ENCODE measurements around the gene C3.
"Not testable (repeated sequence)": the region's sequence is repeated elsewhere in the genome, so short reads cannot be mapped to it uniquely, and the experiment has no call there.

The C3 gene

GRCh38 chr19:6710273-6711077, 10.0 kb downstream of the C3 start:
- Histone ChIP-seq H3K27me3 (ENCODE audit: insufficient read depth, low read length) (peaks cover 38% of the 10 kb centered on the region), H3K36me3 (ENCODE audit: insufficient read depth, low read length) (no peaks in the 10 kb centered on the region), H2AFZ (ENCODE audit: low read depth, low read length) (no peak overlapping the region), H3K4me1 (ENCODE audit: insufficient read depth, low read length) (no peaks in the 10 kb centered on the region), H3K9me3 (ENCODE audit: low read length) (peaks cover 3% of the 10 kb centered on the region), H3K4me3 (ENCODE audit: low read length) (no peak overlapping the region)

DNA sequence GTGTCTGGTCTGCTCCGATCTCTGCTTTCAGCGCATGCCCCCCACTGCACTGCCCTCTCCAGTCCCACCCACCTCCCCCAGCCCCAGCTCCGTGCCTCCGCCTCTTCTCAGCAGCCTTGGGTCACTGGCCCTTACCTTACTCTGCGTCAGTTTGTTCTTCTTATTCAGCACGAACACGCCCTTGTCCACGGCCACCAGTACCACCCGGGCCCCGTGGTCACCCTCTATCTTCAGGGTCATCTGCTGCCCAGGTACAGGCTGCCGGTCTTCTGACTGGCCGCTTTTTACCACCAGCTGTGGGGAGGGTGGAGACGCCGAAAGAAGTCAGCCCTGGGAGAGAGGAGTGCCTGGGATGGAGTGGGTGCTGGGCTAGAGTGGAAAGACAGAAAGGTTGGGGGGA, 10.9 kb downstream of the C3 start:
- Histone ChIP-seq H3K4me3 (ENCODE audit: low read length) (no peak overlapping the region), H3K36me3 (ENCODE audit: insufficient read depth, low read length) (no peaks in the 10 kb centered on the region), H2AFZ (ENCODE audit: low read depth, low read length) (no peak overlapping the region), H3K4me1 (ENCODE audit: insufficient read depth, low read length) (no peaks in the 10 kb centered on the region), H3K27me3 (ENCODE audit: insufficient read depth, low read length) (peaks cover 38% of the 10 kb centered on the region), H3K9me3 (ENCODE audit: low read length) (peaks cover 3% of the 10 kb centered on the region)

- H3K4me1 ChIP-seq (ENCODE audit: insufficient read depth, low read length); H3K4me3 ChIP-seq (ENCODE audit: low read length); H3K9me3 ChIP-seq (ENCODE audit: low read length); H3K36me3 ChIP-seq (ENCODE audit: insufficient read depth, low read length); H2AFZ ChIP-seq (ENCODE audit: low read depth, low read length): not testable (repeated sequence)
- peaks cover 38% of the 10 kb centered on the region for H3K27me3 ChIP-seq (ENCODE audit: insufficient read depth, low read length)
Observed at GRCh38 chr19:6708913-6709312, 11.5 kb downstream of the C3 start.

DNA sequence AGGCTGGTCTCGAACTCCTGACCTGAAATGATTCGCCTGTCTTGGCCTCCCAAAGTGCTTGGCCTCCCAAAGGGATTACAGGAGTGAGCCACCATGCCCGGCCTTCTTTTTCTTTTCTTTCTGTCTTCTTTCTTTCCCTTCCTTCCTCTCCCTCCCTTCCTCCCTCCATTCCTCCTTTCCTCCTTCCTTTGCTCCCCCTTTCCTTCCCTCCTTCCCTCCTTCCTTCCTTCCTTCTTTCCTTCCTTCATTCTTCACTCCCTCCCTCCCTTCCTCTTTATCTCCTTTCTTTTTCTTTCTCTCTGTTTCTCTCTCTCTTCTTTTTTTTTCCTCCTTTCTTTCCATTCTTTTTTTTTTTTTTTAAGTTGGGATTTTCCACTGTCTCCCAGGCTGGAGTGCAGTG, 12.1 kb downstream of the C3 start:
- no peaks in the 10 kb centered on the region for H3K36me3 ChIP-seq (ENCODE audit: insufficient read depth, low read length)

GRCh38 chr19:6707658-6708018, 12.8 kb downstream of the C3 start:
- Histone ChIP-seq H3K4me1 (ENCODE audit: insufficient read depth, low read length) (no peaks in the 10 kb centered on the region), H3K36me3 (ENCODE audit: insufficient read depth, low read length) (no peaks in the 10 kb centered on the region), H3K9me3 (ENCODE audit: low read length) (no peaks in the 10 kb centered on the region), H2AFZ (ENCODE audit: low read depth, low read length) (no peak overlapping the region), H3K4me3 (ENCODE audit: low read length) (no peak overlapping the region), H3K27me3 (ENCODE audit: insufficient read depth, low read length) (peaks cover 38% of the 10 kb centered on the region)

More for the DNA sequence above, 12.1 kb downstream of the C3 start:
- Histone ChIP-seq H3K9me3 (ENCODE audit: low read length) (peaks cover 3% of the 10 kb centered on the region), H3K4me3 (ENCODE audit: low read length) (no peak overlapping the region), H3K27me3 (ENCODE audit: insufficient read depth, low read length) (peaks cover 38% of the 10 kb centered on the region), H2AFZ (ENCODE audit: low read depth, low read length) (no peak overlapping the region), H3K4me1 (ENCODE audit: insufficient read depth, low read length) (no peaks in the 10 kb centered on the region)

DNA sequence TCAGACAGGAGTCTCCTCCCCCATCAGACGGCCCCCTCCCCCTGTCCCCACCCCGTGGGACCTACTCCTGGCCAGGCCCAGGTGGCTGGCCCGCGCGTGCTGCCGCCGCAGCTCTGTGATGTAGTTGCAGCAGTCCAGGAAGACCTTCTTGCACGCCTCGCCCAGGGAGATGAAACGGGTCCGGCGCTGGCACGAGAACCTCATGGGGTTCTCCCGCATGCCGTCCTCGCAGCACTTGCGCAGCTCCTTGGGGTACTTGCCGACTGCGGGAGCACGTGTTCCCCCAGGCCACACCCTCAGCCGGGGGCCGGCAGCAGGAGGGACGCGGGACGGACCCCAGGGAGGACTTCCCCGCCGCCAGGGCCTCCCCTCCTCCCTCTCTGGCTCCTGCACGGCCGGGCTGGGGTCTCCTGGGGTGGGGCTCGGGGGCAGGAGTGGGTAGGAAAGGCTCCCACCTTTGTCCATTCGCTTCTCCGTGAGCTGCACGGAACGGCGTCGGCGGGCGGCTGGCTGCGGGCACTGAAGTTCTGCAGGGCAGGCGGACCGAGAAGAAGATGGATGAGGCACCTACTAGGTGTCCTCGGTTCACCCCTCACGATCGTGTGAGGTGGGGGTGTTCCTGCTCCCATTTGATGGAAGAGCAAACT, 13.3 kb downstream of the C3 start:
- Histone ChIP-seq H3K4me3 (ENCODE audit: low read length) (no peak overlapping the region), H3K36me3 (ENCODE audit: insufficient read depth, low read length) (no peaks in the 10 kb centered on the region)

DNA sequence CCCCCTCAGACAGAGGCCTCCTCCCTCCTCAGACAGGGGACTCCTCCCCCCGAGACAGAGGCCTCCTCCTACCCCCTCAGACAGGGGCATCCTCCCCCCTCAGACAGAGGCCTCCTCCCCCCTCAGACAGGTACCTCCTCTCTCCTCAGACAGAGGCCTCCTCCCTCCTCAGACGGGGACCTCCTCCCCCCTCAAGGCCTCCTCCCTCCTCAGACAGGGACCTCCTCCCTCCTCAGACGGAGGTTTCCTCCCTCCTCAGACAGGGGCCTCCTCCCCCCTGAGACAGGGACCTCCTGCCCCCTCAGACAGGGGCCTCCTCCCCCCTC, 13.9 kb downstream of the C3 start:
- no peak overlapping the region for H3K4me3 ChIP-seq (ENCODE audit: low read length)
- H2AFZ ChIP-seq (ENCODE audit: low read depth, low read length) = no peak overlapping the region
- H3K4me1 ChIP-seq (ENCODE audit: insufficient read depth, low read length) = no peaks in the 10 kb centered on the region
- H3K9me3 ChIP-seq (ENCODE audit: low read length) = no peaks in the 10 kb centered on the region
- H3K36me3 ChIP-seq (ENCODE audit: insufficient read depth, low read length) = no peaks in the 10 kb centered on the region
- H3K27me3 ChIP-seq (ENCODE audit: insufficient read depth, low read length) = peaks cover 29% of the 10 kb centered on the region

More for the DNA sequence above, 13.3 kb downstream of the C3 start:
- no peak overlapping the region for H2AFZ ChIP-seq (ENCODE audit: low read depth, low read length)
- H3K4me1 ChIP-seq (ENCODE audit: insufficient read depth, low read length) = no peaks in the 10 kb centered on the region
- no peaks in the 10 kb centered on the region for H3K9me3 ChIP-seq (ENCODE audit: low read length)
- H3K27me3 ChIP-seq (ENCODE audit: insufficient read depth, low read length) = peaks cover 33% of the 10 kb centered on the region

DNA sequence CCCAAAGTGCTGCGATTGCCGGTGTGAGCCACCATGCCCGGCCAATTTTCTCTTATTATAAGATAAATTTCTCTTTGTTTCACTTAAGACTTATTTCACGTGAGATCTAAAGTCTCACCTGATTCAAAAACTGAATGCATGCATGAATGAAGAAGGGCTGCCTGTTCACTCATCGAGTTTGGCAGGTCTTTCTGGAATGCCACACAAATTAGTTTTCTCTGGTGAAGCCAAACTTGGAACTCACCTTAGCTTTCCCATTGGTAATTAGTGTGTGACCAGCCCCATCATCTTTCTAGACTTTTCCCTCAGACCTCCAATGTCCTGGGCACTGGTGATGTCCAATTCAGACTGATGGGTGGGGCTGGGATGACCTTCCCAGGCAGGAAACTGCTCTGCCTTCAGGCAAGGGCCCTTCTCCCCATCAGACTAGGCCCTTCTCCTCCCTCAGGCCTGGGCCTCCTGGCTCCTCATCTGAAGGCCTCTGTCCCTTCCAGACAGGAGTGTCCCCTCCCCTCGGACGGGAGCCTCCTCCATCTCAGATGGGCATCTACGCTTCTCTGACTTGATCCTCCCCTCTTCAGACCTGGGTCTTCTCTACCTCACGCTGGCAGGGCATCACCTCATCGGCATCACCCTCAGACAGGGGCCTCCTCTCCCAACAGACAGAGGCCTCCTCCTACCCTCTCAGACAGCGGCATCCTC, 14.4 kb downstream of the C3 start:
- peaks cover 24% of the 10 kb centered on the region for H3K27me3 ChIP-seq (ENCODE audit: insufficient read depth, low read length)
- no peaks in the 10 kb centered on the region for H3K9me3 ChIP-seq (ENCODE audit: low read length)
- no peak overlapping the region for H3K4me3 ChIP-seq (ENCODE audit: low read length)
- no peaks in the 10 kb centered on the region for H3K4me1 ChIP-seq (ENCODE audit: insufficient read depth, low read length)
- H2AFZ ChIP-seq (ENCODE audit: low read depth, low read length) = no peak overlapping the region
- H3K36me3 ChIP-seq (ENCODE audit: insufficient read depth, low read length) = no peaks in the 10 kb centered on the region

DNA sequence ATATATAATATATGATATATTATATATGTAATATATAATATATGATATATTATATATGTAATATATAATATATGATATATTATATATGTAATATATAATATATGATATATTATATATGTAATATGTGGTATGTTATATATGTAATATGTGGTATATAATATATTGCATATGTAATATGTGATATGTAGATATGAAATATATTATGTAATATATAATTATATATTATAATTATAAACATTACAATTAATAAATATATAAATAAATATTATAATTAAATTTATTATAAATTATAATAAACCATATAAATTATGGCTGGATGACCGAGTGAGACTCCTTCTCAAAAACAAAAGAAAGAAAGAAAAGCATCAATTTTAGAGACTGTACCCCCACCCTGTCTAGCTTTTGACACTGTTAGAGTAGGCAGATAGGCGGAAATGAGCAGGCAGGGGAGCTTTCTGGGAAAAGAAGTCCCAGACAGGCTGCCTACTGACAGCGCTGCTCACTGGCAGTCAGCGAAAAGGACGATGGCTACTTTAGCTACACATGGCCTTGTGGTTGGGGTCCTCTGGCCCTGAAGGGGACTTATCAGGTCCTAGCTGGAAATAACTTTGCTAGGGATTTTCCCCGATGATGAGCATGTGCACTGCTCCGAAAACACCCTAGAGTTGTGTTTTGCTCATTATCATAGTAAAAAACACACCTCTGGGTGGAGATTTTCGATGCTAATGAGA, 19.7 kb downstream of the C3 start:
- Histone ChIP-seq H3K4me1 (ENCODE audit: insufficient read depth, low read length) (no peaks in the 10 kb centered on the region), H3K36me3 (ENCODE audit: insufficient read depth, low read length) (no peaks in the 10 kb centered on the region), H3K27me3 (ENCODE audit: insufficient read depth, low read length) (no peaks in the 10 kb centered on the region), H3K9me3 (ENCODE audit: low read length) (no peaks in the 10 kb centered on the region), H2AFZ (ENCODE audit: low read depth, low read length) (no peak overlapping the region), H3K4me3 (ENCODE audit: low read length) (no peak overlapping the region)

DNA sequence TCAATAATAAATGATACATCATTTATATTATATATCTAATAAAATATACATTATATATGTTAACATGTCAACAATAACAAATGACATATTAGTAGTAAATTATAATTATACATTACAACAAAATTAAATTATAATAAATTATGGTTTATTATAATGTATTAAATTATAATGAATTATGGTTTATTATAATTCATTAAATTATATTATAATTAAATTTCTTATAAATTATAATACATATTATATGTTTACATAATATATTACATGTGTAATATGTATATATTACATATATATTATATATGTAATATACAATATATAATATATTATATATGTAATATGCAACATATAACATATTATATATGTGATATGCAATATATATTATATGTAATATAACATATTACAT, 20.5 kb downstream of the C3 start:
- no peaks in the 10 kb centered on the region for H3K9me3 ChIP-seq (ENCODE audit: low read length)
- no peaks in the 10 kb centered on the region for H3K4me1 ChIP-seq (ENCODE audit: insufficient read depth, low read length)
- no peaks in the 10 kb centered on the region for H3K27me3 ChIP-seq (ENCODE audit: insufficient read depth, low read length)
- H3K4me3 ChIP-seq (ENCODE audit: low read length) = no peak overlapping the region
- H3K36me3 ChIP-seq (ENCODE audit: insufficient read depth, low read length) = no peaks in the 10 kb centered on the region
- no peak overlapping the region for H2AFZ ChIP-seq (ENCODE audit: low read depth, low read length)

DNA sequence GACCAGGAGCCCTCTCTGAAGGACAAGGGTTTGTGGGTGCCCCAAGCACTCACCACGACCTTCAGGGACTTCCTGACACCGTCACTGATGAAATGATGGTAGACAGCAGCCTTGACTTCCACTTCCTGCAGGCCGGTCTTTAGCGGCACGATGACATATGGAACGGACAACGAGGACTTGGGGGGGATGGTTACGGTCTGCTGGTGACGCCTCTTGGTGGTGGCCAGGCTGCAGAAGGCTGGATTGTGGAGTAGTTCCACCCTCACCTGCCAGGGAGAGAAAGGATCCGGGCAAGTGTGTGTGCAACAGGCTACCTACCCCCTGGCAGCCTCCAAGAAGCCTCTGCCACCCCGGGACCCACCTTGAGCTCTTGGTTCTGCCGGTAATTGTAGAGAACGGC, 23.2 kb downstream of the C3 start:
- H3K36me3 ChIP-seq (ENCODE audit: insufficient read depth, low read length) = no peaks in the 10 kb centered on the region
- H3K27me3 ChIP-seq (ENCODE audit: insufficient read depth, low read length) = no peaks in the 10 kb centered on the region
- H3K4me1 ChIP-seq (ENCODE audit: insufficient read depth, low read length) = no peaks in the 10 kb centered on the region
- H2AFZ ChIP-seq (ENCODE audit: low read depth, low read length) = no peak overlapping the region
- H3K9me3 ChIP-seq (ENCODE audit: low read length) = no peaks in the 10 kb centered on the region
- H3K4me3 ChIP-seq (ENCODE audit: low read length) = no peak overlapping the region

- H2AFZ ChIP-seq (ENCODE audit: low read depth, low read length) = no peak overlapping the region
- no peaks in the 10 kb centered on the region for H3K36me3 ChIP-seq (ENCODE audit: insufficient read depth, low read length)
- no peaks in the 10 kb centered on the region for H3K27me3 ChIP-seq (ENCODE audit: insufficient read depth, low read length)
- H3K4me1 ChIP-seq (ENCODE audit: insufficient read depth, low read length) = no peaks in the 10 kb centered on the region
- H3K4me3 ChIP-seq (ENCODE audit: low read length) = no peak overlapping the region
- H3K9me3 ChIP-seq (ENCODE audit: low read length) = no peaks in the 10 kb centered on the region
Observed at GRCh38 chr19:6696239-6696820, 24.1 kb downstream of the C3 start.

All from neuron (in vitro differentiated cells).